GM12873 (cell line): ENCODE results near the gene CAPN5.

ENCODE experiments used
- TF ChIP-seq, protein P1 (sequence below): IDR thresholded peaks from 2 replicates; pipeline ENCODE4 v1.5.1; 2012; ENCODE audit warnings: low read depth, mild to moderate bottlenecking, moderate library complexity, low read length, control low read depth; ENCODE audit not compliant: insufficient read depth; ENCODE audit errors: missing control alignments

The CAPN5 gene

DNA sequence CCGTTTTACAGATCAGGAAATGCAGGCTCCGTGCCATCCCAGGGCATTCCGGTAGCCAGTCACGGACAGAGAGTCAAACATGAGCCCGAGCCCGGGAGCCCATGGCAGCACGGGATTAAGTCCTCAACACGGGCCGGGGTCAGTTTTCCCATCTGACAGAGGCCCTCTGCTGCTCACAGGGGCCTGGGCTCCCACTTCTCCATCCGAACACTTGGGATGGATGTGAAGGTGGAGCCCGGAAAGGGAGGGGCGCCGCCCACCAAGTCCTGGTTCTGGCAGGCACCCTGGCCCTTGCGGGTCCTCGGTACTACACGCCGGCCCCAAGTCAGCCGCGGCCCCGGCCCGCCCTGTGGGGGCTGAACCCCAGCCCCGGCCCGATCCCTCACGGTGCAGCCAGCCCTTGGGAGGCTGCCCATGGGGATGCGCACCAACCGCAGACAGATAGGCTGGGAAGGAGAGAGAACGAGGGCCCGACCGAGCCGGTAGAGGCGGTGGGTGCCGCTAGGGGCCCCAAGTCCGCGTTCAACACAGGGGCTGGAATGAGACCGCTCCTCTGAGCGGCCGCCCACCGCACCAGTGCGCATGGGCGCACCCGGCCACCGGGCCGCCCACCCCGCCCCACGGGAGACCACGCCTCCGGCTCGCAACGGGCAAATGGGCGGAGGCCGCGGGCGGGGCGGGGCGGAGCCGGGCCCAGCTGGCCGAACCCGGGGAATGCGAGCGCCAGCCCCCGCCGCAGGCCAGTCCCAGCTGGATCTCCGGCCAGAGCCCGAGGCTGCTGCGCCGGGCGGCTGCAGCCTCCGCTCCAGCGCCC is at the start of gene CAPN5:
TSS of gene CAPN5 (plus strand) at position 743 of the 814 bp plus-strand sequence. CDS start 17,916 bp downstream, outside the sequence.
- TF ChIP-seq, protein P1, sequence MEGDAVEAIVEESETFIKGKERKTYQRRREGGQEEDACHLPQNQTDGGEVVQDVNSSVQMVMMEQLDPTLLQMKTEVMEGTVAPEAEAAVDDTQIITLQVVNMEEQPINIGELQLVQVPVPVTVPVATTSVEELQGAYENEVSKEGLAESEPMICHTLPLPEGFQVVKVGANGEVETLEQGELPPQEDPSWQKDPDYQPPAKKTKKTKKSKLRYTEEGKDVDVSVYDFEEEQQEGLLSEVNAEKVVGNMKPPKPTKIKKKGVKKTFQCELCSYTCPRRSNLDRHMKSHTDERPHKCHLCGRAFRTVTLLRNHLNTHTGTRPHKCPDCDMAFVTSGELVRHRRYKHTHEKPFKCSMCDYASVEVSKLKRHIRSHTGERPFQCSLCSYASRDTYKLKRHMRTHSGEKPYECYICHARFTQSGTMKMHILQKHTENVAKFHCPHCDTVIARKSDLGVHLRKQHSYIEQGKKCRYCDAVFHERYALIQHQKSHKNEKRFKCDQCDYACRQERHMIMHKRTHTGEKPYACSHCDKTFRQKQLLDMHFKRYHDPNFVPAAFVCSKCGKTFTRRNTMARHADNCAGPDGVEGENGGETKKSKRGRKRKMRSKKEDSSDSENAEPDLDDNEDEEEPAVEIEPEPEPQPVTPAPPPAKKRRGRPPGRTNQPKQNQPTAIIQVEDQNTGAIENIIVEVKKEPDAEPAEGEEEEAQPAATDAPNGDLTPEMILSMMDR = peak; percentile 32

DNA sequence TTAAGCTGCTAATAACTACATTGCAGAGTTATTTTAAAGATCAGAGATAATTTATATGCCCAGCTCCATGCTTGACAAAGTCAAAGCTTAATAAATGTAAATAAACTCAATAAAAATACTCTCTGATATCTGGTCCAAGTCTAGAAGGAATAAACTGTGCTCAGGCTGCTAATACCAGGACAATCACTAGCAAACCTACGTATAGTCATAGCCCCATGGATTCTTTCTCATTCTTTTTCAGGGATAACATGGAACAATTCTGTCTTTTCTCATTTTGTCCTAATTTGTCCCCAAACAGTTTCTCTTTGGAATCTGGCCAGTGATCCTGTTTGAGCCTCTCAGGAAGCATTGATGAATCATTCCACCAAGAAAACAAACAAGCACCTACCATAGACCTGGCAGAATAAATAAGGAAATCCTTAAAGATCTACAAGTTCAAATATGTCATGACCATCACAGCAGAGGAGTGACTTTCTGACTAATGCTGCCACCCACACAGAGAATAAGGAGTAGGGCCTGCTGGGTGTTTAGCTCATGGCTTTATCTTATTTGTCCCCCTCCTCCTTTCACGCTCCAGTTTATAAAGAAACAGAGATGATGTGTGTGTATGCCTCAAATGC is 46.7 kb upstream of the CAPN5 start:
- TF ChIP-seq, protein P1 = no peak

DNA sequence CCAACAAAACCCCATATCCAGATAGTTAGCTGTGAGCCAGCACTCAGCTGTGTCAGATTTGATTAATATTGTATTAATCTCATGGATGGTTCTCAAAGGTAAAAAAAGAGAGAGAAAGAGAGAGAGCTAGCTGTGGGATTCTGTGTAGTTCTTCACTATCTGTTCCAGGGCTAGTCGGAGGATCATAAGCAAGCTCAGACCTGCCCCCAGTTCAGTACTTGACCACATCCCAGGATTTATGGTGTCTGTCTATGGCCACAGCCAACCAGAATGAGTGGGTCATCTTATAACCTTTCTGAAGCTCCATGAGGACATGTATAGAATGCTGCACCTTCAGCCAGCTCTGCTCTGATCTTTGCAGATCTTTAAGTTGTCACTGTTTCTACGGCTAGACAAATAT is 46.0 kb upstream of the CAPN5 start:
- TF ChIP-seq, protein P1 = no peak

DNA sequence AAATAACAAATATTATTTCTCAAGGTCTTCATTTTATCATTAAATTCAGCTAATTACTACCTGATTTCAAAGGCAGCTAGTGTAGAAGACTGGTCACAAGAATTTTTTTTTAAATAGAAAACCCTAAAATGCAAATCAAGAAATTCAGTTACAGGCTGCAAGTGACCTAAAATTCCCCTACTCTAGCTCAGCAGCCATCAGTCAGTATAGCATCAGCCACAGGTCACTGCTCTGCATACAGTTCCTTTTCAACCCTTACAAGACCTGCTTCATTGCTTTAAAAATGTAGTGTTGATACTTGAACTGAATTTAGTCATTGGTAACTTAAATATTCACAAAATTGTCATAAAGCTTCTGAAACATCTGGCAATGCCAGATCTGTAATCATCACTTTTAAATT is 42.0 kb upstream of the CAPN5 start:
- TF ChIP-seq, protein P1 = no peak

DNA sequence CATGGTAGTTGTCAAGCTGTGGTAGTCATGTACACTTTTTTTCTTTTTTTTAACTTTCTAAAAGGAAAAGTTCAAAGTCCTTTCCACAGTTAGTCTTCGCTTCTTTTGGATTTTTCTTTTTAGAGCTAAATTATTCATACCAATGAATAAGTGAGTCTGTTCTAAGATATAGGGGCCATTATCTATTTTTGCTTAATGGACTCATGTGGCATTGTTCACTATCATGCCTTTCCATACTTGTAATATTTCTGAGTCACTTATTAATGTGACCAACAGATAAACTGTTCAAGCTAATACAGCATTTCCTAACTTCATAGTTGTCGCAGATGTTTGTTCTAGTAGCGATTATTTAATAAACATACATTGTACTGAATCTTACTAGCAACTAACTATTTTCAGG is 40.5 kb upstream of the CAPN5 start:
- TF ChIP-seq, protein P1 = no peak

DNA sequence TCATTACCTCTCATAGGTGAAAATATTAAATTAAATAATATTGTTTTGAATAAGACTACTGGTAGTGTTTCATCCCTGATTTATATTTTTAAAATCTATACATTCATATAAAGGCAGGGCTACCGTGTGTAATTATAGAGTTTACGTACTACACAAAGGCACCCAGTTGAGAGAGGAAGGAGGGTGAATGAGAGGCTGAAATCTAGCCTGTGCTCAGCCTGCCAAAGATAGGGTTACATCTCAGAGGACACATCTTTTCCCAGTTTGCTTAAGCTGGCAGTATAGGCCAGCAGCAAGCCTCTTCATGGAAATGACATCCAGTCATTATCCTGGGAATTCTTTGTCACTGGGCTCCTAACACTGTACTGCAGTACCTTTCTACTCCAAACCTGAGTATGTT is 40.0 kb upstream of the CAPN5 start:
- TF ChIP-seq, protein P1 = no peak

DNA sequence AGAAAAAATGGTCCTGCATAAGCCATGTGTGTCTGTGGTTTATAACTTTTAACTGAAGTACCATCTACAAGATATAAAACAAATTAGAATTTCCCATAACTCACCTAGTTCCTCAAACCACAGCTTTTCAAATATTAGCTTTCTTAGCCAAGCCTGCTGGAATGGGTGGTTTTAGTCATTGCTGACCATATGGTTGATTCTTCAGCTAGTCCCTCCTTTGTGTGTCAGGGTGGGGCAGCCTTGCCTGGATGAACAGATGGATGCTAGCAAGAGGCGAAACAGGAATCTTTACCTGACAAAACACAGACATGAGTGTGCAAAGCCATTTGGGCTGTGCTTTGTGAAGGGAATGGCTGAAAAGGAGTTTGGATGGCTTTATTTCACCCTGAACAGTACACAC is 39.5 kb upstream of the CAPN5 start:
- TF ChIP-seq, protein P1 = no peak
